H1 (cell line): Measurements from ENCODE around the gene KIF13A. TPM values are rescaled to one million over a fixed set of nuclear protein-coding genes. Genes with fewer than 3 reads are reported as not detected.

Experiments used
- PHF8 ChIP-seq: fragments of 200-600 bp; sonication (generic); conservative IDR thresholded peaks from 2 replicates; pipeline ENCODE4 v1.7.1; 2012; ENCODE audit warnings: low read depth, mild to moderate bottlenecking, inconsistent platforms, low read length, moderate library complexity
- TEAD4 ChIP-seq: IDR thresholded peaks from 2 replicates; pipeline ENCODE4 v1.6.1; 2012; ENCODE audit warnings: low read depth, low read length, inconsistent platforms, mixed read lengths
- polyA plus RNA-seq, 7 experiments: library from polyadenylated mRNA; depleted of rRNA in 3 of 7; stranded (reverse) in 5 of 7; unstranded in 2 of 7; fragments of >200 nt in 5 of 7; fragments of 200-250 nt in 2 of 7; gene quantifications; 1 replicate in 5 of 7; 2 replicates in 1 of 7; 4 replicates in 1 of 7; pipeline versions ENCODE4 v1.2.1 to v1.2.3, GENCODE V29; 2011 to 2013; ENCODE audit warnings: missing spikeins in 2 of 7, mixed read lengths in 2 of 7
- total RNA-seq: library from RNA; stranded (reverse); fragmentation: NEBNext Ultra II Directional; extraction: Animal tissue kit (Norgen Biotek cat#: 25700); gene quantifications from 2 replicates; pipeline ENCODE4 v1.2.1, GENCODE V29; 2021

Gene KIF13A
- total and polyA plus RNA-seq, 2 of the 8 experiments (the other 6 are each of a cell fraction or from before 2014, with no cell fraction given), result 14.7 to 40.8 TPM

- TF ChIP-seq PHF8, result no peak
- TF ChIP-seq TEAD4, result no peak
Observed at GRCh38 chr6:18034798-18035202, 47.4 kb upstream of the KIF13A start (continued).
